ENCODE measurements around the gene YIF1A. TPM values are rescaled to one million over a fixed set of nuclear protein-coding genes. Genes with fewer than 3 reads are reported as not detected.

YIF1A gene
- total RNA-seq, 2 donors from 2014 or later, result 68.1 to 100 TPM

DNA sequence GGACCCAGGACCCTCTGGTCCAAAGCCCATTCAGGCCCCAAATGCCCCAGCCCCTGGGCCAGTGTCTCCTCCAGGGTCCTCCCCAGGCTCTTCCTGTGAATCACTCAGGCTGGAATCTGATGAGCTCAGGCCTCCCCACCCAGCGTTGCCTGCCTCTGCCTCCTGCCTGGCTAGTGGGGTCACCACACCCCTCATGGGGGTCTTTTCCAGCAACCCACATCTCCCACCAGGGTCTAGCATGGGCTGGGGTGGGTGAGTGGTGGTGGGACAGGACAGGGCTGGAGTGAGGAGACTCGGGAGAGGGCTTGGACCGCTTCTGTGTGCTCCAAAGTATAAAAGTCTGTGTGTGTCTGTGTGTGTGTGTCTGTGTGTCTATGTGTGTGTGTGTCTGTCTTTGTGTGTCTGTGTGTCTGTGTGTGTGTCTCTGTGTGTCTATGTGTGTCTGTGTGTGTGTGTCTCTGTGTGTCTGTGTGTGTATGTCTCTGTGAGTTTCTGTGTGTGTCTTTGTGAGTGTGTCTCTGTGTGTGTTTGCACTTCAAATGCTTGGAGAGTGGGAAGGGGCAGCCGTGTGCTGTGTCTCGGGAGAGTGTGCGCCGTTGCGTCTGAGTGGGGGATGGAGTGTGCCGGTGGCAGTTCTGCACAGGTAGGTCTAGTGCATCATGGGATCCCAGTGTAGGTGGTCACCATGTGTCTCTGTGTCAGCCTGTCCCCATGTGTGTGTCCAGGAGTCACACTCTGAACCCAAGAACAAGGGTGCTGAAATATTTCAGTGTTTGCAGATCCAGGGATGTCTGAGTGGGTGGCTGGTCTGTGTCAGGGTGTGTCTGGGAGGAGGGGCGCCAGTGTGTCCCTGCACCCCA is 38.5 kb upstream of the YIF1A start:
- H3K4me1 ChIP-seq, result peaks cover 4 to 39% of the 10 kb centered on the region in 2 donors
- H3K27me3 ChIP-seq, result no peaks in the 10 kb centered on the region
- no peak overlapping the region for H3K4me3 ChIP-seq
- peak overlapping the region; percentile 79 to 87 for H3K27ac ChIP-seq
- TF ChIP-seq, protein P1, sequence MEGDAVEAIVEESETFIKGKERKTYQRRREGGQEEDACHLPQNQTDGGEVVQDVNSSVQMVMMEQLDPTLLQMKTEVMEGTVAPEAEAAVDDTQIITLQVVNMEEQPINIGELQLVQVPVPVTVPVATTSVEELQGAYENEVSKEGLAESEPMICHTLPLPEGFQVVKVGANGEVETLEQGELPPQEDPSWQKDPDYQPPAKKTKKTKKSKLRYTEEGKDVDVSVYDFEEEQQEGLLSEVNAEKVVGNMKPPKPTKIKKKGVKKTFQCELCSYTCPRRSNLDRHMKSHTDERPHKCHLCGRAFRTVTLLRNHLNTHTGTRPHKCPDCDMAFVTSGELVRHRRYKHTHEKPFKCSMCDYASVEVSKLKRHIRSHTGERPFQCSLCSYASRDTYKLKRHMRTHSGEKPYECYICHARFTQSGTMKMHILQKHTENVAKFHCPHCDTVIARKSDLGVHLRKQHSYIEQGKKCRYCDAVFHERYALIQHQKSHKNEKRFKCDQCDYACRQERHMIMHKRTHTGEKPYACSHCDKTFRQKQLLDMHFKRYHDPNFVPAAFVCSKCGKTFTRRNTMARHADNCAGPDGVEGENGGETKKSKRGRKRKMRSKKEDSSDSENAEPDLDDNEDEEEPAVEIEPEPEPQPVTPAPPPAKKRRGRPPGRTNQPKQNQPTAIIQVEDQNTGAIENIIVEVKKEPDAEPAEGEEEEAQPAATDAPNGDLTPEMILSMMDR (IDR thresholded peaks at IDR 0.05), result no peak
- no peaks in the 10 kb centered on the region for H3K36me3 ChIP-seq
- DNase-seq (ENCODE audit: low spot score), result no peak
- H3K9me3 ChIP-seq, result no peaks in the 10 kb centered on the region

DNA sequence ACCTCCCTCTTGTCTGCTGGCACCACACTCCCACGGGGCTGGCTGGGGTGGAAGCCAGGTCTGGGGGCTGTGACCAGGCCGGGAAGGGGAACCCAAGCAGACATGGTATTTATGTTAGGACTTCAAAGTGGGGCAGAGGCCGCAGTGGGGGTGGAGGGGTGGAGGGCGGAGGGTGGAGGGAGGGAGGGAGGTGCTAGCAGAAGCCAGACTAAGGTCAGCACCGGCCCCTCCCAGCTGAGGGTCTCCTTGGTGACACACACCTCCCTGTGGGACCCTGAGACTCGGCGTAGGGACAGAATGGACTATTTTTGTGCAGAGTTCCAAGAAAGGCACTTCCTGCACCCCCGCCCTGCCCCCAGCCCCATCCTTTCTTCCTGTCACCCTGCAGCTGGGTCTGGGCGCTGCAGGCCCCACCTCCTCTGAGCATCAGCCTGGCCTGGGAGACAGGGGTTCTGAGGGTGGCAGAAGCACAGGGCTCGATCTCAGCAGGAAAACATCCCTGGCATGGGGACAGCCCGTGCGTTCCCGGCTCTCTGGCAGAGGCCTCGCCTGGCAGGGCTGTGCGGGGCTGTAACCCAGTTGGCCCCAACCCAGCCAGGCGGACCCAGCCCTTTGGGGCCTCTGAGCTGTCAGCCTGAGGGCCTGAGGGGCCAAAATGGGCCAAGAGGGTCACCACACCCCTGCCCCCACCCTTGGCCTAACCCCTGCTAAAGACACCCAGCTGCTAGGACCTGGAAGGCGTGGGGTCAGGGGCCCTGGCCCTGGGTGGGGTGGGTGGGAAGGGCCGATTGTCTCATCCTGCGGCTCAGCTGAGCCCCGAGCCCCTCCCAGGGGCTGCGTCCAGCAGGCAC is 37.5 kb upstream of the YIF1A start:
- no peaks in the 10 kb centered on the region for H3K27me3 ChIP-seq
- TF ChIP-seq, protein P1 (IDR thresholded peaks at IDR 0.05), result no peak
- H3K4me3 ChIP-seq, result no peak overlapping the region
- no peak for DNase-seq (ENCODE audit: low spot score)
- no peaks in the 10 kb centered on the region for H3K9me3 ChIP-seq
- peak overlapping the region; percentile 79 to 87 for H3K27ac ChIP-seq
- peaks cover 4 to 39% of the 10 kb centered on the region in 2 donors for H3K4me1 ChIP-seq
- no peaks in the 10 kb centered on the region for H3K36me3 ChIP-seq

DNA sequence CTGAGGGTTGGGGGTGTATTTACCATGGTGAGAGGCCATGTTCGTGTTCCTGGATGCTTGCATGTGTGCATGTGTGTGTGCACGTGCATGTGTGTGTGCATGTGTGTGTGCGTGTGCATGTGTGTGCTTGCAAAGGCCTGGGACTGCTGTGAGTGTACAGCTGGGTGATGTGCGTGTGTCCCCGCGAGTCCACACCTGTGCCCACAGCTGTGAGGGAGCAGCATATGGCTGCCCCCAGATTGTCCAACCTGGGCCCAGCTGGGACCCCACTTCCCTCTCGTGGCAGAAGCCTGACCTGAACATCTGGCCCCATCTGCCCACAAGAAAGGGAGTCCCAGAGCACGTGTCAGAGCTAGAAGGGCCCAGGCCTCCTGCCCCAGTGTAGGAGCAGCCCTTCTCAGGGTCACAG is 36.3 kb upstream of the YIF1A start:
- H3K36me3 ChIP-seq, result no peaks in the 10 kb centered on the region
- TF ChIP-seq, protein P1 (IDR thresholded peaks at IDR 0.05), result no peak
- peak overlapping the region; percentile 79 to 87 for H3K27ac ChIP-seq
- no peak for DNase-seq (ENCODE audit: low spot score)
- peaks cover 4 to 39% of the 10 kb centered on the region in 2 donors for H3K4me1 ChIP-seq
- H3K9me3 ChIP-seq, result no peaks in the 10 kb centered on the region
- no peak overlapping the region for H3K4me3 ChIP-seq
- no peaks in the 10 kb centered on the region for H3K27me3 ChIP-seq

DNA sequence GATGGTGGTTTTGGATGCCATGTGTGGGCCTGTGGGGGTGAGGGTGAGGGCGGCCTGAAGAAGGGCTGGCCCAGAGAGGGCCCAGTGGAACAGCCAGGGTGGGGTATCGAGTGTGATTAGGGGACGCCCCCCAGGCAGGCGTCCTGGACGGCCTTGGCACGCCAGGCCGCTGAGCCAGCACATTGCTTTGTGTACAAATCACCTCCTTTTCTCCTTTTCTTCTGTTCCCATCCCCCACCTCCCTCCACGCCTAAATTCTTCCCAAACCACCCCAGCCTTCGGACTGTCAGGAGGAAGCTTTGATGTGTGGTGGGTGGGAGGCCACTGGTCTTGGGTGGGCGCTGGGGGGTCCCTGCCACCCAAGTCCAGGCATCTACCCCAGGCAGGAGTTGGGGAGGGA is 35.7 kb upstream of the YIF1A start:
- no peaks in the 10 kb centered on the region for H3K27me3 ChIP-seq
- no peak overlapping the region for H3K27ac ChIP-seq
- H3K4me3 ChIP-seq, result no peak overlapping the region
- DNase-seq (ENCODE audit: low spot score), result no peak
- no peaks in the 10 kb centered on the region for H3K9me3 ChIP-seq
- TF ChIP-seq, protein P1 (IDR thresholded peaks at IDR 0.05), result no peak
- peaks cover 4 to 39% of the 10 kb centered on the region in 2 donors for H3K4me1 ChIP-seq
- no peaks in the 10 kb centered on the region for H3K36me3 ChIP-seq

GRCh38 chr11:66323684-66324083 is 34.7 kb upstream of the YIF1A start:
- Histone ChIP-seq H3K9me3 (no peaks in the 10 kb centered on the region), H3K27ac (no peak overlapping the region), H3K4me3 (no peak overlapping the region), H3K4me1 (peaks cover 4 to 36% of the 10 kb centered on the region in 2 donors), H3K27me3 (no peaks in the 10 kb centered on the region), H3K36me3 (no peaks in the 10 kb centered on the region)
- TF ChIP-seq, protein P1 (IDR thresholded peaks at IDR 0.05), result no peak
- no peak for DNase-seq (ENCODE audit: low spot score)
